Chondrocyte (in vitro differentiated cells): ENCODE measurements around the gene BLOC1S3. TPM values are rescaled to one million over a fixed set of nuclear protein-coding genes. Genes with fewer than 3 reads are reported as not detected.

Experiments
- DNase-seq: peaks from one replicate; pipeline ENCODE4 v3.0.0; 2021; ENCODE audit warnings: mixed read lengths, low spot score
- H3K27ac Mint-ChIP-seq: one replicate; pipeline ENCODE4 v1.8.0; 2021; ENCODE audit warnings: mild to moderate bottlenecking, moderate library complexity, mixed read lengths; ENCODE audit not compliant: unreplicated experiment
- H3K27me3 Mint-ChIP-seq: 2 replicates; pipeline ENCODE4 v1.8.0; 2021; ENCODE audit warnings: low read depth, mixed read lengths
- H3K36me3 Mint-ChIP-seq: 2 replicates; pipeline ENCODE4 v1.8.0; 2021; ENCODE audit warnings: low read depth, mixed read lengths
- H3K4me1 Mint-ChIP-seq: 2 replicates; pipeline ENCODE4 v1.8.0; 2021; ENCODE audit warnings: low read depth, mild to moderate bottlenecking, mixed read lengths
- H3K4me3 Mint-ChIP-seq: one replicate; pipeline ENCODE4 v1.8.0; 2021; ENCODE audit warnings: mild to moderate bottlenecking, moderate library complexity, mixed read lengths; ENCODE audit not compliant: unreplicated experiment
- H3K9me3 Mint-ChIP-seq: 2 replicates; pipeline ENCODE4 v1.8.0; 2021; ENCODE audit warnings: low read depth, mixed read lengths
- total RNA-seq: library from RNA; stranded (reverse); gene quantifications from 3 replicates; pipeline ENCODE4 v1.2.1, GENCODE V29; 2021
- TF ChIP-seq, protein P1 (sequence below): fragments of 200-600 bp; sonication (generic); IDR thresholded peaks from 2 replicates; pipeline ENCODE4 v1.5.0; 2021; ENCODE audit warnings: antibody characterized with exemption, mild to moderate bottlenecking, moderate library complexity

The BLOC1S3 gene
- total RNA-seq, 1 donor from 2014 or later, result 21.0 TPM

DNA sequence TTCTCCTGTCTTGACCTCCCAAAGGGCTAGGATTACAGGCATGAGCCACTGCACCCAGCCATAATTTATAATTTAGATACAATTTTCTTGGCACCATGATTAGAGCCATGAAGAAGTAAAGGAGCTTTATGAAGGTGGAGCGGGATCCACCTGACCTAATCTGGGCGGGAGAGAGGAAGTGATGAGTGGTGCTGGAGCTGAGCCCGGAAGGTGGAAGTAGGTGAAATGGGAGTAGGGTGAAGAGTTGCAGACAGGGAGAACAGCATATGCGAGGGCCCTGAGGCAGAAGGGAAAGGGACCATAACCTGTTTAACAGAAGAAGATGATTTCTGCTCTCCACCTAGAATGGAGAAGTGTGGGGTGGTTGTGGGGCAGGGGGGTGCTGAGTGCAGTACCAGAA, 4.2 kb downstream of the BLOC1S3 start:
- no peak overlapping the region for H3K27ac Mint-ChIP-seq
- H3K4me1 Mint-ChIP-seq, result peaks cover 35% of the 10 kb centered on the region
- no peak for DNase-seq
- H3K36me3 Mint-ChIP-seq, result peaks cover 6% of the 10 kb centered on the region
- H3K4me3 Mint-ChIP-seq, result no peak overlapping the region
- no peaks in the 10 kb centered on the region for H3K9me3 Mint-ChIP-seq
- no peaks in the 10 kb centered on the region for H3K27me3 Mint-ChIP-seq
- TF ChIP-seq, protein P1, sequence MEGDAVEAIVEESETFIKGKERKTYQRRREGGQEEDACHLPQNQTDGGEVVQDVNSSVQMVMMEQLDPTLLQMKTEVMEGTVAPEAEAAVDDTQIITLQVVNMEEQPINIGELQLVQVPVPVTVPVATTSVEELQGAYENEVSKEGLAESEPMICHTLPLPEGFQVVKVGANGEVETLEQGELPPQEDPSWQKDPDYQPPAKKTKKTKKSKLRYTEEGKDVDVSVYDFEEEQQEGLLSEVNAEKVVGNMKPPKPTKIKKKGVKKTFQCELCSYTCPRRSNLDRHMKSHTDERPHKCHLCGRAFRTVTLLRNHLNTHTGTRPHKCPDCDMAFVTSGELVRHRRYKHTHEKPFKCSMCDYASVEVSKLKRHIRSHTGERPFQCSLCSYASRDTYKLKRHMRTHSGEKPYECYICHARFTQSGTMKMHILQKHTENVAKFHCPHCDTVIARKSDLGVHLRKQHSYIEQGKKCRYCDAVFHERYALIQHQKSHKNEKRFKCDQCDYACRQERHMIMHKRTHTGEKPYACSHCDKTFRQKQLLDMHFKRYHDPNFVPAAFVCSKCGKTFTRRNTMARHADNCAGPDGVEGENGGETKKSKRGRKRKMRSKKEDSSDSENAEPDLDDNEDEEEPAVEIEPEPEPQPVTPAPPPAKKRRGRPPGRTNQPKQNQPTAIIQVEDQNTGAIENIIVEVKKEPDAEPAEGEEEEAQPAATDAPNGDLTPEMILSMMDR, result no peak

DNA sequence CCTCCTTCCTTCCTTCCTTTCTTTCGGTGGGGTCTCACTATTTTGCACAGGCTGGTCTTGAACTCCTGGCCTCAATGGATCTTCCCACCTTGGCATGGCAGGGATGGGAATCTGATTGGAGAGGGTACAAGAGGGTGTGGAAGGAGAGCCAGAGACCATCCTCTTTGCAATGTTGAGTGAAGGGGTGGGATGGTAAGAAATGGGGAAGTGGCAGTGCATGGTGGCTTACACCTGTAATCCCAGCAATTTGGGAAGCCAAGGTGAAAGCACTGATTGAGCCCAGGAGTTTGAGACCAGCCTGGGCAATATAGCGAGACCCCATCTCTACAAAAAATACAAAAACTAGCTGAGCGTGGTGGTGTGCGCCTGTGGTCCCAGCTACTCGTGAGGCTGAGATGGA, 5.5 kb downstream of the BLOC1S3 start:
- TF ChIP-seq, protein P1, result no peak
- H3K27me3 Mint-ChIP-seq, result no peaks in the 10 kb centered on the region
- no peak overlapping the region for H3K27ac Mint-ChIP-seq
- peaks cover 33% of the 10 kb centered on the region for H3K4me1 Mint-ChIP-seq
- no peak for DNase-seq
- H3K4me3 Mint-ChIP-seq, result no peak overlapping the region
- H3K9me3 Mint-ChIP-seq, result no peaks in the 10 kb centered on the region
- H3K36me3 Mint-ChIP-seq, result peaks cover 6% of the 10 kb centered on the region

DNA sequence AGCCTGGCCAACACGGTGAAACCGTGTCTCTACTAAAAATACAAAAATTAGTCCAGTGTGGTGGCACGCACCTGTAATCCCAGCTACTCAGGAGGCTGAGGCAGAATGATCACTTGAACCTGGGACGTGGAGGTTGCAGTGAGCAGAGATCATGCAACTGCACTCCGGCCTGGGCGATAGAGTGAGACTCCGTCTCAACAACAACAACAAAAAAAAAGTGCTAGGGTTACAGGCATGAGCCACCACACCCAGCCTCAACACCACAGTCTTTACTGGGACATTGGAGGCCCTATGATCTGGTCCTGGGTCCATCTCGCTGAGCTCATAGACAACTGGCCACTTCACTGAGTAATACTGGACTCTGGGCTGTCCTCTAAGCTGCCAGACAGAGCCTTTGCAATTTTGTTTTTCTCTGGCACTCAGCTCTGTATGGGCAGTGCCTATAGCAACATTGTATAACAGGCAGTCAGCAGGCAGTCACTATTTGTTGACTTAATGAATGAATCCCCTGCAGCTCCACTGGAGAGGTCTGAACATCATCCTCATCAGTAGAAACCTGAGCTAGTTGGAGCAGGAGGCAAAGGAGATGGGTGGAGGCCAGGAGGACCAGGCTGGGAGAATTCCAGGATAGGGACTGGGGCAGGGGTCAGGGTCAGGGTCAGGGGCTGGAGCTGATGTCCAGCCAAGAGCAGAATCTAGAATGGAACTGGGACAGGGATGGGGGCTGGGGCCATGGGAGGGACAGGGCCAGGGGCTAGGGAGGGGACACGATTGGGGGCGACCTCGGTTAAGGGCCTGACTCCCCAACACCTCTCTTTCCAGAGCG, 8.1 kb downstream of the BLOC1S3 start:
- Mint-ChIP-seq H3K36me3 (peaks cover 12% of the 10 kb centered on the region), H3K9me3 (peaks cover 7% of the 10 kb centered on the region), H3K27me3 (no peaks in the 10 kb centered on the region), H3K4me1 (peaks cover 13% of the 10 kb centered on the region), H3K27ac (peak overlapping the region; percentile 63), H3K4me3 (no peak overlapping the region)
- no peak for DNase-seq
- TF ChIP-seq, protein P1, result no peak

DNA sequence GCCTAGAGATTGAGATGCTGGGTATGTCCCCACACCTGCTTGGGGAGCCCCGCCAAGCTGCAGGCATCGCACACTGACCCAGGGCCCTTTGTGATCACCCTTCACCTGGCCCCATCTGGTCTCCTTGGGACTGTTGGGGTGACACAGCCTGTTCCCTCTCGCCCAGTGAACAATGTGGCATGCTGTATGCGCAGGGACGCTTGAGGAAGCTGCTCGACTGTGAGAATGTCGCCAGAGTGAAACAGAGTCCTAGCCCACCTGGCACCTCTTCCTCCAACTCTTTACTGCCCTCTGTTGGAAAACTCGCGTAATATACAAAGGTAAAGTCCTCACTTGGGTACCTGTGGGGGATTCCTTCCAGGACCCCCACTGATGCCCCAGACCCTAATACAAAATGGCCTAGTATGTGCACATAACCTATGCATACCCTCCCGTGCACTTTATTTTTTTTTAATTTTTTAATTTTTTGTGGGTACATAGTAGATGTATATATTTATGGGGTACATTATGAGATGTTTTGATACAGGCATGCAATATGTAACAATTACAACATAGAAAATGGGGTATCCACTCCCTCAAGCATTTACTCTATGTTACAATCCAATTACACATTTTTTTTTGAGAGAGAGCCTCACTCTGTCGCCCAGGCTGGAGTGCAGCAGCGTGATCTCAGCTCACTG, 9.0 kb downstream of the BLOC1S3 start:
- TF ChIP-seq, protein P1, result peak; percentile 73
- Mint-ChIP-seq H3K36me3 (peaks cover 12% of the 10 kb centered on the region), H3K4me3 (no peak overlapping the region), H3K27ac (no peak overlapping the region), H3K9me3 (peaks cover 7% of the 10 kb centered on the region), H3K27me3 (no peaks in the 10 kb centered on the region), H3K4me1 (peaks cover 10% of the 10 kb centered on the region)
- no peak for DNase-seq

- TF ChIP-seq, protein P1, result no peak
- Mint-ChIP-seq H3K4me1 (peaks cover 10% of the 10 kb centered on the region), H3K36me3 (peaks cover 11% of the 10 kb centered on the region)
These were observed 11.4 kb downstream of the BLOC1S3 start for GRCh38 chr19:45189971-45190370.

More at GRCh38 chr19:45189971-45190370, 11.4 kb downstream of the BLOC1S3 start:
- H3K4me3 Mint-ChIP-seq, result no peak overlapping the region
- no peak for DNase-seq
- H3K27me3 Mint-ChIP-seq, result no peaks in the 10 kb centered on the region
- H3K9me3 Mint-ChIP-seq, result peaks cover 7% of the 10 kb centered on the region
- no peak overlapping the region for H3K27ac Mint-ChIP-seq
